Measurements from ENCODE around the gene TMEM272.
A peak's percentile ranks its signal among the peaks of the same experiment; 100 is the strongest.
"Not testable (repeated sequence)": the region's sequence is repeated elsewhere in the genome, so short reads cannot be mapped to it uniquely, and the experiment has no call there.

The TMEM272 gene

GRCh38 chr13:51828730-51829567 is 16.0 kb downstream of the TMEM272 start:
- DNase-seq (ENCODE audit: low read depth) = no peak
- H3K4me3 ChIP-seq (ENCODE audit: low read depth, low read length) = no peak overlapping the region

GRCh38 chr13:51827254-51827653 is 17.7 kb downstream of the TMEM272 start:
- H3K4me3 ChIP-seq (ENCODE audit: low read depth, low read length) = no peak overlapping the region
- no peak for DNase-seq (ENCODE audit: low read depth)

GRCh38 chr13:51826606-51827005 is 18.4 kb downstream of the TMEM272 start:
- H3K4me3 ChIP-seq (ENCODE audit: low read depth, low read length) = no peak overlapping the region
- DNase-seq (ENCODE audit: low read depth) = no peak

- no peak overlapping the region for H3K4me3 ChIP-seq (ENCODE audit: low read depth, low read length)
- no peak for DNase-seq (ENCODE audit: low read depth)
Measured at GRCh38 chr13:51825681-51826254, 19.2 kb downstream of the TMEM272 start.

GRCh38 chr13:51825165-51825592 is 19.8 kb downstream of the TMEM272 start:
- H3K4me3 ChIP-seq (ENCODE audit: low read depth, low read length) = no peak overlapping the region
- DNase-seq (ENCODE audit: low read depth) = no peak

- H3K4me3 ChIP-seq (ENCODE audit: low read depth, low read length); DNase-seq (ENCODE audit: low read depth): not testable (repeated sequence)
Measured at GRCh38 chr13:51824712-51825111, 20.3 kb downstream of the TMEM272 start.

- no peak overlapping the region for H3K4me3 ChIP-seq (ENCODE audit: low read depth, low read length)
- no peak for DNase-seq (ENCODE audit: low read depth)
Measured at GRCh38 chr13:51823863-51824262, 21.1 kb downstream of the TMEM272 start.

- no peak overlapping the region for H3K4me3 ChIP-seq (ENCODE audit: low read depth, low read length)
- no peak for DNase-seq (ENCODE audit: low read depth)
Measured at GRCh38 chr13:51823359-51823758, 21.6 kb downstream of the TMEM272 start.

GRCh38 chr13:51822106-51822815 is 22.7 kb downstream of the TMEM272 start:
- no peak for DNase-seq (ENCODE audit: low read depth)
- no peak overlapping the region for H3K4me3 ChIP-seq (ENCODE audit: low read depth, low read length)

- no peak for DNase-seq (ENCODE audit: low read depth)
- H3K4me3 ChIP-seq (ENCODE audit: low read depth, low read length) = no peak overlapping the region
Measured at GRCh38 chr13:51821606-51822005, 23.4 kb downstream of the TMEM272 start.

GRCh38 chr13:51820016-51820597 is 24.9 kb downstream of the TMEM272 start:
- H3K4me3 ChIP-seq (ENCODE audit: low read depth, low read length) = no peak overlapping the region
- DNase-seq (ENCODE audit: low read depth) = no peak

- no peak for DNase-seq (ENCODE audit: low read depth)
- no peak overlapping the region for H3K4me3 ChIP-seq (ENCODE audit: low read depth, low read length)
Measured at GRCh38 chr13:51819544-51819943, 25.4 kb downstream of the TMEM272 start.

GRCh38 chr13:51818781-51819511 is 26.0 kb downstream of the TMEM272 start:
- DNase-seq (ENCODE audit: low read depth) = no peak
- H3K4me3 ChIP-seq (ENCODE audit: low read depth, low read length) = no peak overlapping the region

- no peak for DNase-seq (ENCODE audit: low read depth)
- H3K4me3 ChIP-seq (ENCODE audit: low read depth, low read length) = no peak overlapping the region
Measured at GRCh38 chr13:51818276-51818675, 26.7 kb downstream of the TMEM272 start.

GRCh38 chr13:51817717-51818116 is 27.3 kb downstream of the TMEM272 start:
- DNase-seq (ENCODE audit: low read depth) = no peak
- no peak overlapping the region for H3K4me3 ChIP-seq (ENCODE audit: low read depth, low read length)

- no peak overlapping the region for H3K4me3 ChIP-seq (ENCODE audit: low read depth, low read length)
- no peak for DNase-seq (ENCODE audit: low read depth)
Measured at GRCh38 chr13:51816604-51817249, 28.2 kb downstream of the TMEM272 start.

- DNase-seq (ENCODE audit: low read depth) = no peak
Measured at GRCh38 chr13:51815848-51816247, 29.1 kb downstream of the TMEM272 start.

GRCh38 chr13:51814825-51815650 is 29.9 kb downstream of the TMEM272 start:
- no peak for DNase-seq (ENCODE audit: low read depth)
- H3K4me3 ChIP-seq (ENCODE audit: low read depth, low read length) = peak overlapping the region; percentile 29

More at GRCh38 chr13:51815848-51816247, 29.1 kb downstream of the TMEM272 start:
- H3K4me3 ChIP-seq (ENCODE audit: low read depth, low read length) = no peak overlapping the region

All from skeletal muscle cell (primary cell).